SK-N-SH (cell line): Measurements from ENCODE around the gene PLCL2.
"Not testable (repeated sequence)": the region's sequence is repeated elsewhere in the genome, so short reads cannot be mapped to it uniquely, and the experiment has no call there.

Experiments
- JUND ChIP-seq: IDR thresholded peaks from 2 replicates; pipeline ENCODE4 v1.4.0; 2012
- MXI1 ChIP-seq: IDR thresholded peaks from 2 replicates; pipeline ENCODE4 v1.6.1; 2012; ENCODE audit warnings: mild to moderate bottlenecking, low read depth, low read length, improper control_type of control experiment
- POLR2AphosphoS5 ChIP-seq: IDR thresholded peaks from 2 replicates; pipeline ENCODE4 v1.6.1; 2012; ENCODE audit warnings: low read depth, low read length
- RCOR1 ChIP-seq: fragments of 150-350 bp; IDR thresholded peaks from 2 replicates; pipeline ENCODE4 v1.6.1; 2017; ENCODE audit warnings: antibody characterized with exemption, low read length
- TF ChIP-seq, protein P1 (sequence below): fragments of 200-600 bp; sonication (generic); IDR thresholded peaks from 2 replicates; pipeline ENCODE4 v1.6.1; 2017; ENCODE audit warnings: antibody characterized with exemption, mild to moderate bottlenecking, moderate library complexity
- TF ChIP-seq, protein P2 (sequence below): IDR thresholded peaks from 2 replicates; pipeline ENCODE4 v1.4.0; 2012; ENCODE audit warnings: low read depth
- TF ChIP-seq, protein P3 (sequence below): fragments of 150-350 bp; IDR thresholded peaks from 2 replicates; pipeline ENCODE4 v1.6.1; 2017; ENCODE audit warnings: antibody characterized with exemption, low read length, low read depth, borderline replicate concordance

DNA sequence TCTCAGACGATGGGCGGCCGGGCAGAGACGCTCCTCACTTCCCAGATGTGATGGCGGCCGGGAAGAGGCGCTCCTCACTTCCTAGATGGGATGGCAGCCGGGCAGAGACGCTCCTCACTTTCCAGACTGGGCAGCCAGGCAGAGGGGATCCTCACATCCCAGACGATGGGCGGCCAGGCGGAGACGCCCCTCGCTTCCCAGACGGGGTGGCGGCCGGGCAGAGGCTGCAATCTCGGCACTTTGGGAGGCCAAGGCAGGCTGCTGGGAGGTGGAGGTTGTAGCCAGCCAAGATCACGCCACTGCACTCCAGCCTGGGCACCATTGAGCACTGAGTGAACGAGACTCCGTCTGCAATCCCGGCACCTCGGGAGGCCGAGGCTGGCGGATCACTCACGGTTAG, 95.8 kb downstream of the PLCL2 start:
- TF ChIP-seq, protein P1, sequence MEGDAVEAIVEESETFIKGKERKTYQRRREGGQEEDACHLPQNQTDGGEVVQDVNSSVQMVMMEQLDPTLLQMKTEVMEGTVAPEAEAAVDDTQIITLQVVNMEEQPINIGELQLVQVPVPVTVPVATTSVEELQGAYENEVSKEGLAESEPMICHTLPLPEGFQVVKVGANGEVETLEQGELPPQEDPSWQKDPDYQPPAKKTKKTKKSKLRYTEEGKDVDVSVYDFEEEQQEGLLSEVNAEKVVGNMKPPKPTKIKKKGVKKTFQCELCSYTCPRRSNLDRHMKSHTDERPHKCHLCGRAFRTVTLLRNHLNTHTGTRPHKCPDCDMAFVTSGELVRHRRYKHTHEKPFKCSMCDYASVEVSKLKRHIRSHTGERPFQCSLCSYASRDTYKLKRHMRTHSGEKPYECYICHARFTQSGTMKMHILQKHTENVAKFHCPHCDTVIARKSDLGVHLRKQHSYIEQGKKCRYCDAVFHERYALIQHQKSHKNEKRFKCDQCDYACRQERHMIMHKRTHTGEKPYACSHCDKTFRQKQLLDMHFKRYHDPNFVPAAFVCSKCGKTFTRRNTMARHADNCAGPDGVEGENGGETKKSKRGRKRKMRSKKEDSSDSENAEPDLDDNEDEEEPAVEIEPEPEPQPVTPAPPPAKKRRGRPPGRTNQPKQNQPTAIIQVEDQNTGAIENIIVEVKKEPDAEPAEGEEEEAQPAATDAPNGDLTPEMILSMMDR: not testable (repeated sequence)
- TF ChIP-seq, protein P2, sequence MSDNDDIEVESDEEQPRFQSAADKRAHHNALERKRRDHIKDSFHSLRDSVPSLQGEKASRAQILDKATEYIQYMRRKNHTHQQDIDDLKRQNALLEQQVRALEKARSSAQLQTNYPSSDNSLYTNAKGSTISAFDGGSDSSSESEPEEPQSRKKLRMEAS: not testable (repeated sequence)
- not testable (repeated sequence) for TF ChIP-seq POLR2AphosphoS5, JUND, RCOR1, MXI1
- TF ChIP-seq, protein P3, sequence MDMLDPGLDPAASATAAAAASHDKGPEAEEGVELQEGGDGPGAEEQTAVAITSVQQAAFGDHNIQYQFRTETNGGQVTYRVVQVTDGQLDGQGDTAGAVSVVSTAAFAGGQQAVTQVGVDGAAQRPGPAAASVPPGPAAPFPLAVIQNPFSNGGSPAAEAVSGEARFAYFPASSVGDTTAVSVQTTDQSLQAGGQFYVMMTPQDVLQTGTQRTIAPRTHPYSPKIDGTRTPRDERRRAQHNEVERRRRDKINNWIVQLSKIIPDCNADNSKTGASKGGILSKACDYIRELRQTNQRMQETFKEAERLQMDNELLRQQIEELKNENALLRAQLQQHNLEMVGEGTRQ: not testable (repeated sequence)
